A549 (cell line): Measurements from ENCODE around the gene RBM12. TPM values are rescaled to one million over a fixed set of nuclear protein-coding genes. Genes with fewer than 3 reads are reported as not detected.

Experiments used
- ATAC-seq, 2 experiments: fragments of 200-7000 bp in 1 of 2; fragments of >200 bp in 1 of 2; cut with Nextera tagmentation in 1 of 2; cut with Tn5 transposase in 1 of 2; 3 replicates each; pipeline versions ENCODE4 v1.8.0 to v1.9.1; 2018 to 2020; ENCODE audit warnings: mild to moderate bottlenecking in 1 of 2, moderate library complexity in 1 of 2
- CTCF ChIA-PET: fragments of 300-600 bp; sonication (Branson Sonifier 250); formaldehyde crosslinking; extraction: SDS; loops from one replicate; lab custom pipeline; 2021; ENCODE audit warnings: antibody characterized with exemption, inconsistent platforms; lab: Yijun Ruan, JAX
- POLR2A ChIA-PET: fragments of 350-600 bp; formaldehyde crosslinking; extraction: SDS; loops from one replicate; lab custom pipeline; 2021; ENCODE audit warnings: antibody characterized with exemption, inconsistent platforms; lab: Yijun Ruan, JAX
- DNase-seq, 2 experiments: peaks; one replicate each; pipeline versions ENCODE4 v3.0.0 to v3.0.0-alpha.2; 2011 to 2016; ENCODE audit warnings: low read depth in 1 of 2, low spot score in 1 of 2
- FAIRE-seq: peaks from 2 replicates; lab custom pipeline; 2011; peaks lifted over from hg19 to GRCh38; lab: Jason Lieb, UNC
- H3K27ac ChIP-seq, 2 experiments: fragments of >200 bp; sonication (Bioruptor Twin); formaldehyde crosslinking; 3 replicates each; pipeline ENCODE4 v1.5.1; 2016 to 2017
- H3K4me1 ChIP-seq: fragments of >200 bp; sonication (Bioruptor Twin); formaldehyde crosslinking; 3 replicates; pipeline ENCODE4 v1.6.1; 2016
- H3K4me2 ChIP-seq: fragments of >200 bp; sonication (Bioruptor Twin); formaldehyde crosslinking; 3 replicates; pipeline ENCODE4 v1.6.1; 2016
- H3K4me3 ChIP-seq: fragments of >200 bp; sonication (Bioruptor Twin); formaldehyde crosslinking; 3 replicates; pipeline ENCODE4 v1.5.1; 2016
- H3K9me3 ChIP-seq: fragments of >200 bp; sonication (Bioruptor Twin); formaldehyde crosslinking; 3 replicates; pipeline ENCODE4 v1.6.1; 2016
- ATOH8 ChIP-seq: fragments of 250-450 bp; sonication (Bioruptor Pico); IDR thresholded peaks from 2 replicates; pipeline ENCODE4 v1.5.0; 2020; ENCODE audit warnings: low read depth, mild to moderate bottlenecking, moderate library complexity
- BCL3 ChIP-seq: fragments of >200 bp; sonication (Bioruptor Twin); formaldehyde crosslinking; IDR thresholded peaks from 3 replicates; pipeline ENCODE4 v1.6.1; 2016
- CBX8 ChIP-seq: fragments of 200-600 bp; sonication (generic); IDR thresholded peaks from 2 replicates; pipeline ENCODE4 v1.6.1; 2016
- CEBPB ChIP-seq, 2 experiments: fragments of >200 bp in 1 of 2; sonication (Bioruptor Twin) in 1 of 2; formaldehyde crosslinking in 1 of 2; IDR thresholded peaks; 2 replicates each; pipeline ENCODE4 v1.6.1; 2012 to 2016
- CHD4 ChIP-seq: fragments of 200-600 bp; sonication (generic); IDR thresholded peaks from 2 replicates; pipeline ENCODE4 v1.6.1; 2016; ENCODE audit warnings: antibody characterized with exemption, mild to moderate bottlenecking, borderline replicate concordance
- E2F6 ChIP-seq: IDR thresholded peaks from 2 replicates; pipeline ENCODE4 v1.6.1; 2012; ENCODE audit warnings: low read depth, borderline replicate concordance
- EHF ChIP-seq: fragments of 250-450 bp; sonication (Bioruptor Pico); IDR thresholded peaks from 2 replicates; pipeline ENCODE4 v1.5.0; 2020; ENCODE audit warnings: mild to moderate bottlenecking
- EHMT2 ChIP-seq: fragments of 200-600 bp; sonication (generic); IDR thresholded peaks from 2 replicates; pipeline ENCODE4 v1.6.1; 2016; ENCODE audit warnings: antibody characterized with exemption, low read depth, mild to moderate bottlenecking, moderate library complexity
- EP300 ChIP-seq, 2 experiments: fragments of >200 bp; sonication (Bioruptor Twin); formaldehyde crosslinking; IDR thresholded peaks; 2 replicates in 1 of 2; 3 replicates in 1 of 2; pipeline ENCODE4 v1.6.1; 2016 to 2017
- FOSB ChIP-seq: fragments of 250-450 bp; sonication (Bioruptor Pico); IDR thresholded peaks from 2 replicates; pipeline ENCODE4 v1.5.0; 2020; ENCODE audit warnings: mild to moderate bottlenecking, moderate library complexity
- FOXS1 ChIP-seq: fragments of 250-450 bp; sonication (Bioruptor Pico); IDR thresholded peaks from 2 replicates; pipeline ENCODE4 v1.5.0; 2020; ENCODE audit warnings: mild to moderate bottlenecking, moderate library complexity
- HEYL ChIP-seq: fragments of 250-450 bp; sonication (Bioruptor Pico); IDR thresholded peaks from 2 replicates; pipeline ENCODE4 v1.8.0; 2021; ENCODE audit warnings: mild to moderate bottlenecking, moderate library complexity
- HOXA7 ChIP-seq: fragments of 250-450 bp; sonication (Bioruptor Pico); IDR thresholded peaks from 2 replicates; pipeline ENCODE4 v1.5.0; 2020; ENCODE audit warnings: mild to moderate bottlenecking, moderate library complexity
- HOXB5 ChIP-seq: fragments of 250-450 bp; sonication (Bioruptor Pico); IDR thresholded peaks from 2 replicates; pipeline ENCODE4 v1.5.0; 2020; ENCODE audit warnings: mild to moderate bottlenecking, moderate library complexity
- JUN ChIP-seq, 2 experiments: fragments of >200 bp; sonication (Bioruptor Twin); formaldehyde crosslinking; IDR thresholded peaks; 2 replicates in 1 of 2; 3 replicates in 1 of 2; pipeline ENCODE4 v1.6.1; 2016 to 2017
- MAZ ChIP-seq: fragments of 150-350 bp; IDR thresholded peaks from 2 replicates; pipeline ENCODE4 v1.6.1; 2014; ENCODE audit warnings: antibody characterized with exemption, low read depth, low read length, borderline replicate concordance
- MYC ChIP-seq: IDR thresholded peaks from 2 replicates; pipeline ENCODE4 v1.6.1; 2012; ENCODE audit warnings: mild to moderate bottlenecking, inconsistent platforms, low read length, improper control_type of control experiment, borderline replicate concordance
- PBX3 ChIP-seq: IDR thresholded peaks from 2 replicates; pipeline ENCODE4 v1.6.1; 2012
- PHF8 ChIP-seq: fragments of 200-600 bp; sonication (generic); IDR thresholded peaks from 2 replicates; pipeline ENCODE4 v1.6.1; 2016; ENCODE audit warnings: low read depth, mild to moderate bottlenecking, antibody characterized with exemption, moderate library complexity, borderline replicate concordance
- POLR2AphosphoS2 ChIP-seq: conservative IDR thresholded peaks from 2 replicates; pipeline ENCODE4 v1.6.1; 2012; ENCODE audit warnings: low read length, improper control_type of control experiment, inconsistent platforms
- RAD21 ChIP-seq, 2 experiments: fragments of >200 bp in 1 of 2; sonication (Bioruptor Twin) in 1 of 2; formaldehyde crosslinking in 1 of 2; IDR thresholded peaks in 1 of 2; conservative IDR thresholded peaks in 1 of 2; 2 replicates in 1 of 2; 3 replicates in 1 of 2; pipeline ENCODE4 v1.6.1; 2012 to 2018; ENCODE audit warnings: inconsistent platforms in 1 of 2
- RARB ChIP-seq: fragments of 250-450 bp; sonication (Bioruptor Pico); IDR thresholded peaks from 2 replicates; pipeline ENCODE4 v1.8.0; 2021; ENCODE audit warnings: mild to moderate bottlenecking, moderate library complexity
- RCOR1 ChIP-seq: fragments of 150-350 bp; IDR thresholded peaks from 2 replicates; pipeline ENCODE4 v1.6.1; 2014; ENCODE audit warnings: antibody characterized with exemption, low read length, low read depth
- RFX5 ChIP-seq: fragments of 450-650 bp; IDR thresholded peaks from 2 replicates; pipeline ENCODE4 v1.7.1; 2014; ENCODE audit warnings: antibody characterized with exemption, mild to moderate bottlenecking, moderate library complexity
- SMC3 ChIP-seq: fragments of >200 bp; sonication (Bioruptor Twin); formaldehyde crosslinking; IDR thresholded peaks from 3 replicates; pipeline ENCODE4 v1.6.1; 2018; ENCODE audit warnings: inconsistent platforms
- TFCP2L1 ChIP-seq: fragments of 250-450 bp; sonication (Bioruptor Pico); IDR thresholded peaks from 2 replicates; pipeline ENCODE4 v1.5.0; 2021; ENCODE audit warnings: mild to moderate bottlenecking
- TP53 ChIP-seq: fragments of 250-450 bp; sonication (Bioruptor Pico); IDR thresholded peaks from 2 replicates; pipeline ENCODE4 v1.5.0; 2021; ENCODE audit warnings: mild to moderate bottlenecking, moderate library complexity
- ZC3H11A ChIP-seq: fragments of 450-650 bp; IDR thresholded peaks from 2 replicates; pipeline ENCODE4 v1.6.1; 2014; ENCODE audit warnings: antibody characterized with exemption, mild to moderate bottlenecking
- ZNF302 ChIP-seq: fragments of 250-450 bp; sonication (Bioruptor Pico); IDR thresholded peaks from 2 replicates; pipeline ENCODE4 v1.9.0; 2021; ENCODE audit warnings: inconsistent platforms, mild to moderate bottlenecking, moderate library complexity
- ZSCAN20 ChIP-seq: fragments of 250-450 bp; sonication (Bioruptor Pico); IDR thresholded peaks from 2 replicates; pipeline ENCODE4 v1.8.0; 2022; ENCODE audit warnings: mild to moderate bottlenecking, moderate library complexity
- WGBS: methylation state at CpG from one replicate; pipeline ENCODE4 v1.1.6; 2017; ENCODE audit errors: missing lambda C conversion rate; 5-methylcytosine and 5-hydroxymethylcytosine counted together
- polyA minus RNA-seq: library from RNA; depleted of rRNA, polyadenylated mRNA; stranded (reverse); fragments of >200 nt; gene quantifications from 2 replicates; pipeline ENCODE4 v1.2.3, GENCODE V29; 2011; rRNA and poly(A)+ RNA removed
- polyA plus RNA-seq, 4 experiments: library from polyadenylated mRNA; depleted of rRNA in 3 of 4; stranded (reverse); fragments of >200 nt; fragmentation: RNase III in 1 of 4; extraction: RNeasy Plus Mini Kit Qiagen cat#74134 plus additional on column Dnase treatment in 1 of 4; gene quantifications; 2 replicates in 3 of 4; 3 replicates in 1 of 4; pipeline ENCODE4 v1.2.3, GENCODE V29; 2011 to 2017
- TF ChIP-seq, protein P1 (sequence below): fragments of >200 bp; sonication (Bioruptor Twin); formaldehyde crosslinking; IDR thresholded peaks from 2 replicates; pipeline ENCODE4 v1.6.1; 2016
- TF ChIP-seq, protein P2 (sequence below): IDR thresholded peaks from 2 replicates; pipeline ENCODE4 v1.6.1; 2012

The RBM12 gene, protein sequence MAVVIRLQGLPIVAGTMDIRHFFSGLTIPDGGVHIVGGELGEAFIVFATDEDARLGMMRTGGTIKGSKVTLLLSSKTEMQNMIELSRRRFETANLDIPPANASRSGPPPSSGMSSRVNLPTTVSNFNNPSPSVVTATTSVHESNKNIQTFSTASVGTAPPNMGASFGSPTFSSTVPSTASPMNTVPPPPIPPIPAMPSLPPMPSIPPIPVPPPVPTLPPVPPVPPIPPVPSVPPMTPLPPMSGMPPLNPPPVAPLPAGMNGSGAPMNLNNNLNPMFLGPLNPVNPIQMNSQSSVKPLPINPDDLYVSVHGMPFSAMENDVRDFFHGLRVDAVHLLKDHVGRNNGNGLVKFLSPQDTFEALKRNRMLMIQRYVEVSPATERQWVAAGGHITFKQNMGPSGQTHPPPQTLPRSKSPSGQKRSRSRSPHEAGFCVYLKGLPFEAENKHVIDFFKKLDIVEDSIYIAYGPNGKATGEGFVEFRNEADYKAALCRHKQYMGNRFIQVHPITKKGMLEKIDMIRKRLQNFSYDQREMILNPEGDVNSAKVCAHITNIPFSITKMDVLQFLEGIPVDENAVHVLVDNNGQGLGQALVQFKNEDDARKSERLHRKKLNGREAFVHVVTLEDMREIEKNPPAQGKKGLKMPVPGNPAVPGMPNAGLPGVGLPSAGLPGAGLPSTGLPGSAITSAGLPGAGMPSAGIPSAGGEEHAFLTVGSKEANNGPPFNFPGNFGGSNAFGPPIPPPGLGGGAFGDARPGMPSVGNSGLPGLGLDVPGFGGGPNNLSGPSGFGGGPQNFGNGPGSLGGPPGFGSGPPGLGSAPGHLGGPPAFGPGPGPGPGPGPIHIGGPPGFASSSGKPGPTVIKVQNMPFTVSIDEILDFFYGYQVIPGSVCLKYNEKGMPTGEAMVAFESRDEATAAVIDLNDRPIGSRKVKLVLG
- polyA plus RNA-seq (2011; rRNA removed), result 92.9 and 119 TPM in 2 replicates
- polyA plus RNA-seq (2012; cell fraction: cytosol; rRNA removed), result 41.1 and 47.6 TPM in 2 replicates
- polyA plus RNA-seq (2012; cell fraction: nucleus; rRNA removed), result 84.2 and 93.7 TPM in 2 replicates
- 49.0 to 50.9 TPM (median 49.9 TPM) in 3 replicates for polyA plus RNA-seq (2017; fragmentation: RNase III; extraction: RNeasy Plus Mini Kit Qiagen cat#74134 plus additional on column Dnase treatment)
- polyA minus RNA-seq, result 174 and 209 TPM in 2 replicates

GRCh38 chr20:35664466-35665206, at the start of gene RBM12, which contains the start of gene CPNE1:
TSS of gene RBM12 (minus strand) at chr20:35664900. CDS start at chr20:35655322, 9,578 bp downstream.
TSS of gene CPNE1 (minus strand) at chr20:35664900. CDS start at chr20:35632923, 31,977 bp downstream.
- Histone ChIP-seq H3K27ac (peak within 1 kb of the TSS; percentile 94 to 99), H3K9me3 (no peaks in the 10 kb centered on the region), H3K4me1 (peaks cover 31% of the 10 kb centered on the region), H3K4me3 (peak within 1 kb of the TSS; percentile 91), H3K4me2 (peak within 1 kb of the TSS; percentile 97)
- CTCF ChIA-PET, result interaction anchor here (1.2 to 1.7 kb wide), 6 partner anchors 20 to 290 kb away, joined by 3 to 5 read pairs (median 4); partner anchors contain the start of gene SCAND1
- no peak for FAIRE-seq
- WGBS, result 4% methylated on average over 16 of the region's 61 CpGs
- DNase-seq, result peak; percentile 95 to 98
- POLR2A ChIA-PET, result interaction anchor here (0.6 to 4.0 kb wide), 9 partner anchors 10 to 220 kb away, joined by 3 to 51 read pairs (median 4); partner anchors contain the start of genes NFS1, PHF20, RBM39 and ROMO1
- ATAC-seq, result peak; percentile 93 to 95
- no peak for TF ChIP-seq POLR2AphosphoS2
- TF ChIP-seq ZC3H11A, result no peak
- TF ChIP-seq CHD4, result no peak
- TF ChIP-seq PBX3, result peak; percentile 53; the same call in 1 of the 2 replicates
- TF ChIP-seq ATOH8 (CRISPR knock-in tag), result no peak
- peak; percentile 81; the same call in 1 of the 3 replicates for TF ChIP-seq BCL3
- TF ChIP-seq FOSB (CRISPR knock-in tag), result peak; percentile 44; the same call in 1 of the 2 replicates
- no peak for TF ChIP-seq MAZ
- TF ChIP-seq TP53 (CRISPR knock-in tag), result peak; percentile 85
- TF ChIP-seq EHF (CRISPR knock-in tag), result no peak; the same call in 1 of the 2 replicates
- TF ChIP-seq ZSCAN20 (CRISPR knock-in tag), result no peak
- no peak for TF ChIP-seq HEYL
- TF ChIP-seq TFCP2L1 (CRISPR knock-in tag), result no peak; the same call in 1 of the 2 replicates
- TF ChIP-seq ZNF302 (CRISPR knock-in tag), result no peak
- TF ChIP-seq, protein P1, sequence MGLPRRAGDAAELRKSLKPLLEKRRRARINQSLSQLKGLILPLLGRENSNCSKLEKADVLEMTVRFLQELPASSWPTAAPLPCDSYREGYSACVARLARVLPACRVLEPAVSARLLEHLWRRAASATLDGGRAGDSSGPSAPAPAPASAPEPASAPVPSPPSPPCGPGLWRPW, result no peak
- TF ChIP-seq RCOR1, result no peak
- TF ChIP-seq RFX5, result no peak
- TF ChIP-seq RARB (CRISPR knock-in tag), result peak; percentile 3; the same call in 1 of the 2 replicates
- no peak for TF ChIP-seq SMC3
- no peak for TF ChIP-seq CEBPB (IDR thresholded peaks at IDR 0.05)
- TF ChIP-seq JUN (IDR thresholded peaks at IDR 0.05), result peak; percentile 89 to 98
- TF ChIP-seq FOXS1, result no peak
- TF ChIP-seq MYC, result peak; percentile 73
- peak; percentile 96 for TF ChIP-seq PHF8
- TF ChIP-seq E2F6, result peak; percentile 78
- TF ChIP-seq HOXA7 (CRISPR knock-in tag), result no peak; the same call in 1 of the 2 replicates
- TF ChIP-seq EP300 (IDR thresholded peaks at IDR 0.05), result no peak
- TF ChIP-seq RAD21 (conservative IDR thresholded peaks at IDR 0.05 in 1 of 2, IDR thresholded peaks at IDR 0.05 in 1 of 2), result no peak
- TF ChIP-seq EHMT2, result no peak
- no peak for TF ChIP-seq CBX8
- no peak for TF ChIP-seq HOXB5 (CRISPR knock-in tag)
- TF ChIP-seq, protein P2, sequence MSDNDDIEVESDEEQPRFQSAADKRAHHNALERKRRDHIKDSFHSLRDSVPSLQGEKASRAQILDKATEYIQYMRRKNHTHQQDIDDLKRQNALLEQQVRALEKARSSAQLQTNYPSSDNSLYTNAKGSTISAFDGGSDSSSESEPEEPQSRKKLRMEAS, result peak; percentile 89
